Stimulated activated naive CD4-positive, alpha-beta T cell treated with Interleukin-2 at 50 U/mL for 16 hours (primary cell): ENCODE data around the gene ATXN10.

Source experiments
- DNase-seq: peaks from one replicate; lab custom pipeline; 2025; lab: John Stamatoyannopoulos, UW

Gene ATXN10

GRCh38 chr22:45891021-45891421 is 219.4 kb downstream of the ATXN10 start:
- no peak for DNase-seq

DNA sequence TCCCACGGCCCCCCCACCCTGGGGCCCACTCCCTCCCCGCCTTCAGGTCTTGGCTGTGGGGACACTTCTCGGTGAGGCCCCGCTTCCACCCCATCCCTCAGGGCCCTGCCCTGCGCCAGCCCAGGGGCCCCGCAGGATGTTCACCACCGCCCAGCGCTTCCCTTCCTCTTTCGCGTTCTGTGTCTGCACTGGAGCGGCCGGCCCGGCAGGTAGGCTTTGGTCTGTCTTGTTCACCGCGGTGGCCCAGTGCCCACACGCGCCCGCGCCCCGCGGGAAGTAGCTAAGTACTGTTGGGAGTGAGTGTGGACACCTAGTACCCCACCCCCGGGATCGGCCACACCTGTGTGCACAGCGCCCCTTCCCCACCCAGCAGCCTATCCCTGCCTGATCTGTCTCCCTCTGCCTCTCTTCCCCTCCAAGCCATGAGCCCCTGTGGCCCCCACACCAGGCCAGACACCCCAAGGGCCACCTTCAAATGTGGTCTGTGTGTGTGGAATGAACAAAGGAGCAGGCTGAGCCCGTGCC is 219.9 kb downstream of the ATXN10 start:
- no peak for DNase-seq

DNA sequence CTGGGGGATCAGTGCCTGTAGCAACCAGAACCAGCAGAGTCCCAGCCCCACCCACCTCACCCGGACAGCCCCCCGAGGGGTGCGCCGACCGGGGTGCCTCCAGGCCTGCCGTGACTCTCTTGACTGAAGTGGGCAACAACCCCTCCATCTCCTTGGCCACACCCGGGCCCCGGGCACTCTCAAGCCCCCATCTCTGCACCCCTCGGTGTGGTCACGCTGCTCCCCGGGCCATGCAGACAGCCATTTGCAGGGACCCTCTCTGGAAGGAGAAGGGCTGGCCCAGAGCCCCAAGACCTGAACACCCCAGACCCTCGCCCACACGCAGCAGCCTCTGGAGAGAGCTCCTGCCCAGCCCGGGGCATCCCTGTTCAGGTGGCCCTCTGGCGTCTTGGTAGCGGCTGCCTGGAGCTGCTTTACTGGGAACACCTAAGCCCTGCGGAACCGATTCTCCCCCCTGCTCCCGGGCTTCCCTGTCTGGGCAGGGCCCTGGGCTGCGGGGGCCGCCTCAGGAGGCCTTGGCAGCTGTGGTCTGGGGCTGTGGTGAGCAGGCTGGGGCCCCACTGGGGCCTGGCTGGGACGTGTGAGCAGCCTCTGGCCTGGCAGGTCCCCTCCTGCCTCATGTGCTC is 220.5 kb downstream of the ATXN10 start:
- DNase-seq, result no peak

DNA sequence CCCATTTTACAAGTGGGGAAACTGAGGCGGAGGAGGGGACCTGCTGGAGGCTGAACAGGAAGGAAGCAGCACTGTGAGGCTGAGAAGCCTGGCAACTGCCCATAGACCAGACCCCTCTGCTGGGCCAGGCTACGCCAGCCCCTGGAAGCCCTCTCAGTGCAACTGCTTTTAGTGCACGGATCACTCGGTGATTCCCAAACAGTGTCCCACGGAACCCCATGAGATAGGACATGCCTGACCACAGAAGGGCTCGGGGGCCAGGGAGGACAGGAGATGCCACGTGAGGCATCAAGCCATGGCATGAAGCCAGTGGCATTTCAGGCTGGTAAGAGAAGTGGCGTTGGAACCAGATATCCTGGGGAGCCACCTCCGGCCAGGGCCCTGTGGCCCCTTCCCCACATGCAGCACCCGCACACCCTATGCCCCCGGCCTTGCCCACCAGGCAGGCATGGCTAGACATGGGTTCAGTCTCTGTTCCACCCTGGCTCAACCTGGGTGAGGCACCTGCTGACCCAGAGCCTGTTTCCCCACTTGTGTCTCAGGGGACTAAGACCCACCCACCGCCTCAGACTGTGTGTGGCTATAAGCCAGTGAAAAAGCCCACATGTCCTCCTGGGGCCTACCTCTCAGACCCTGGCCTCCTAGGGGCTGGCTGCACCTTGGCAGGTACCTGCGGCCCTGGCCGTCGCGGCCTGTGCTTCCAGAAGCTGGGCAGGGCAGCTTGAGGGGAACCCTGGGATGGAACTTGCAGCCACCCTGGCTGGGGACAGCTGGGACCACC is 221.2 kb downstream of the ATXN10 start:
- no peak for DNase-seq

GRCh38 chr22:45893516-45893915 is 221.9 kb downstream of the ATXN10 start:
- no peak for DNase-seq
